GM23248 (cell line): ENCODE data around the gene NOS1AP. TPM values are rescaled to one million over a fixed set of nuclear protein-coding genes. Genes with fewer than 3 reads are reported as not detected.

ENCODE experiments used
- DNase-seq: peaks from one replicate; pipeline ENCODE4 v3.0.0-alpha.2; 2015
- H2AFZ ChIP-seq: fragments of 200-600 bp; sonication (generic); 2 replicates; pipeline ENCODE4 v1.6.1; 2016; ENCODE audit warnings: antibody characterized with exemption
- H3F3A ChIP-seq: fragments of 200-600 bp; sonication (generic); 2 replicates; pipeline ENCODE4 v1.6.1; 2016; ENCODE audit warnings: mild to moderate bottlenecking, antibody characterized with exemption, mixed run types; ENCODE audit not compliant: insufficient read depth
- H3K27ac ChIP-seq: fragments of 200-600 bp; sonication (generic); 2 replicates; pipeline ENCODE4 v1.5.1; 2016; ENCODE audit warnings: mild to moderate bottlenecking
- H3K27me3 ChIP-seq: fragments of 200-600 bp; sonication (generic); replicated peaks from 2 replicates; pipeline ENCODE4 v1.6.1; 2016; ENCODE audit warnings: mild to moderate bottlenecking; ENCODE audit not compliant: insufficient read depth
- H3K36me3 ChIP-seq: fragments of 200-600 bp; sonication (generic); 2 replicates; pipeline ENCODE4 v1.6.1; 2016; ENCODE audit warnings: low read depth, mild to moderate bottlenecking
- H3K4me1 ChIP-seq: fragments of 200-600 bp; sonication (generic); 2 replicates; pipeline ENCODE4 v1.6.1; 2016; ENCODE audit warnings: mild to moderate bottlenecking; ENCODE audit not compliant: insufficient read depth
- H3K4me2 ChIP-seq: fragments of 200-600 bp; sonication (generic); one replicate; pipeline ENCODE4 v1.6.1; 2016; ENCODE audit warnings: mild to moderate bottlenecking; ENCODE audit not compliant: unreplicated experiment
- H3K4me3 ChIP-seq: fragments of 200-600 bp; sonication (generic); 2 replicates; pipeline ENCODE4 v1.5.1; 2016; ENCODE audit warnings: mild to moderate bottlenecking
- H3K79me2 ChIP-seq: fragments of 200-600 bp; sonication (generic); 2 replicates; pipeline ENCODE4 v1.6.1; 2016; ENCODE audit warnings: mild to moderate bottlenecking; ENCODE audit not compliant: insufficient read depth
- H3K9ac ChIP-seq: fragments of 200-600 bp; sonication (generic); 2 replicates; pipeline ENCODE4 v1.6.1; 2016; ENCODE audit warnings: mild to moderate bottlenecking
- H3K9me2 ChIP-seq: fragments of 200-600 bp; sonication (generic); 2 replicates; pipeline ENCODE4 v1.6.1; 2016; ENCODE audit warnings: mixed run types, mild to moderate bottlenecking, moderate library complexity; ENCODE audit not compliant: insufficient read depth
- H3K9me3 ChIP-seq: fragments of 200-600 bp; sonication (generic); one replicate; pipeline ENCODE4 v1.6.1; 2017; ENCODE audit warnings: low read depth
- H4K20me1 ChIP-seq: fragments of 200-600 bp; sonication (generic); 2 replicates; pipeline ENCODE4 v1.6.0; 2016; ENCODE audit not compliant: insufficient read depth
- EZH2 ChIP-seq: fragments of 200-600 bp; sonication (generic); IDR thresholded peaks from 2 replicates; pipeline ENCODE4 v1.6.1; 2018; ENCODE audit warnings: antibody characterized with exemption, mild to moderate bottlenecking; ENCODE audit not compliant: insufficient read depth, poor library complexity, severe bottlenecking
- EZH2phosphoT487 ChIP-seq: fragments of 200-600 bp; sonication (generic); IDR thresholded peaks from 2 replicates; pipeline ENCODE4 v1.6.1; 2018; ENCODE audit warnings: antibody characterized with exemption, moderate library complexity, mild to moderate bottlenecking, low read depth; ENCODE audit not compliant: insufficient read depth
- WGBS, 2 experiments: methylation state at CpG; one replicate each; pipeline ENCODE4 v1.1.6; 2015 to 2017; ENCODE audit warnings: low lambda C conversion rate in 2 of 2, low coverage in 1 of 2; ENCODE audit errors: missing lambda C conversion rate in 2 of 2; 5-methylcytosine and 5-hydroxymethylcytosine counted together
- in situ Hi-C: fragments of 300-500 bp; cut with MboI; formaldehyde crosslinking; loops from 2 replicates; pipeline ENCODE4 v1.15.0; 2020
- polyA plus RNA-seq: library from polyadenylated mRNA; unstranded; fragments of >200 nt; fragmentation: Nextera tagmentation; extraction: Ambion mirVana; gene quantifications from 2 replicates; pipeline ENCODE4 v1.2.1, GENCODE V29; 2016
- total RNA-seq: library from RNA; depleted of rRNA; stranded (reverse); fragments of >200 nt; shearing (Covaris generic); gene quantifications from 2 replicates; pipeline ENCODE4 v1.2.3, GENCODE V29; 2014

NOS1AP gene
- total and polyA plus RNA-seq, 2 experiments from 2014 or later: 0.18 TPM; not detected in 1

GRCh38 chr1:162336621-162337285 is 267.3 kb downstream of the NOS1AP start:
- no peaks in the 10 kb centered on the region for H3K9me3 ChIP-seq
- DNase-seq: no peak
- no peaks in the 10 kb centered on the region for H3K79me2 ChIP-seq
- in situ Hi-C loops: no loop called here
- 57 to 58% methylated on average over 7 of the region's 7 CpGs for WGBS, 2 experiments
- no peaks in the 10 kb centered on the region for H4K20me1 ChIP-seq
- H3K36me3 ChIP-seq: no peaks in the 10 kb centered on the region
- no peaks in the 10 kb centered on the region for H3K4me1 ChIP-seq
- H3K27ac ChIP-seq: no peak overlapping the region
- no peak overlapping the region for H3K4me2 ChIP-seq
- H2AFZ ChIP-seq: no peak overlapping the region
- TF ChIP-seq EZH2 (no peak), EZH2phosphoT487 (no peak)
- H3K4me3 ChIP-seq: no peak overlapping the region
- no peaks in the 10 kb centered on the region for H3K9me2 ChIP-seq
- H3K9ac ChIP-seq: no peak overlapping the region
- H3F3A ChIP-seq: no peaks in the 10 kb centered on the region
- H3K27me3 ChIP-seq: 0 out of 2 replicates have a peak, but pooled peaks cover 7% of the 10 kb centered on the region

GRCh38 chr1:162342452-162342983 is 273.0 kb downstream of the NOS1AP start:
- no peaks in the 10 kb centered on the region for H3F3A ChIP-seq
- no peak overlapping the region for H2AFZ ChIP-seq
- DNase-seq: no peak
- in situ Hi-C loops: no loop called here
- no peaks in the 10 kb centered on the region for H3K79me2 ChIP-seq
- no peaks in the 10 kb centered on the region for H3K36me3 ChIP-seq
- H3K9me2 ChIP-seq: no peaks in the 10 kb centered on the region
- 63 to 77% methylated on average over 1 of the region's 1 CpG for WGBS, 2 experiments
- no peak overlapping the region for H3K4me2 ChIP-seq
- TF ChIP-seq EZH2phosphoT487 (no peak), EZH2 (no peak)
- no peak overlapping the region for H3K9ac ChIP-seq
- no peaks in the 10 kb centered on the region for H3K4me1 ChIP-seq
- 0 out of 2 replicates have a peak, but pooled peaks cover 7% of the 10 kb centered on the region for H3K27me3 ChIP-seq
- no peaks in the 10 kb centered on the region for H3K9me3 ChIP-seq
- H3K4me3 ChIP-seq: no peak overlapping the region
- no peaks in the 10 kb centered on the region for H4K20me1 ChIP-seq
- no peak overlapping the region for H3K27ac ChIP-seq

GRCh38 chr1:162343470-162343869 is 274.0 kb downstream of the NOS1AP start:
- Histone ChIP-seq H2AFZ (no peak overlapping the region), H3K4me1 (no peaks in the 10 kb centered on the region), H3K4me3 (no peak overlapping the region), H3K27ac (no peak overlapping the region), H3K9me3 (no peaks in the 10 kb centered on the region), H3K4me2 (no peak overlapping the region), H3K27me3 (0 out of 2 replicates have a peak, but pooled peaks cover 3% of the 10 kb centered on the region), H3K9me2 (no peaks in the 10 kb centered on the region), H3K79me2 (no peaks in the 10 kb centered on the region), H3K9ac (no peak overlapping the region), H4K20me1 (no peaks in the 10 kb centered on the region), H3F3A (no peaks in the 10 kb centered on the region), H3K36me3 (no peaks in the 10 kb centered on the region)
- no peak for TF ChIP-seq EZH2phosphoT487
- TF ChIP-seq EZH2: no peak
- in situ Hi-C loops: no loop called here
- 65 to 69% methylated on average over 5 of the region's 5 CpGs for WGBS, 2 experiments
- no peak for DNase-seq

- 65 to 69% methylated on average over 3 of the region's 3 CpGs for WGBS, 2 experiments
Measured at GRCh38 chr1:162347281-162347680, 277.8 kb downstream of the NOS1AP start.

More at GRCh38 chr1:162347281-162347680, 277.8 kb downstream of the NOS1AP start:
- no peaks in the 10 kb centered on the region for H4K20me1 ChIP-seq
- no peak overlapping the region for H3K4me2 ChIP-seq
- H3K4me1 ChIP-seq: peaks cover 20% of the 10 kb centered on the region
- TF ChIP-seq EZH2phosphoT487 (no peak), EZH2 (no peak)
- in situ Hi-C loops: no loop called here
- no peaks in the 10 kb centered on the region for H3K9me3 ChIP-seq
- H2AFZ ChIP-seq: no peak overlapping the region
- no peaks in the 10 kb centered on the region for H3K36me3 ChIP-seq
- H3K27me3 ChIP-seq: no peaks in the 10 kb centered on the region
- H3K9ac ChIP-seq: no peak overlapping the region
- H3K4me3 ChIP-seq: no peak overlapping the region
- H3K79me2 ChIP-seq: no peaks in the 10 kb centered on the region
- no peaks in the 10 kb centered on the region for H3K9me2 ChIP-seq
- H3F3A ChIP-seq: peaks cover 13% of the 10 kb centered on the region
- no peak for DNase-seq
- no peak overlapping the region for H3K27ac ChIP-seq
